Measurements from ENCODE around the gene CRELD1.
"Not testable (repeated sequence)": the region's sequence is repeated elsewhere in the genome, so short reads cannot be mapped to it uniquely, and the experiment has no call there.

DNA sequence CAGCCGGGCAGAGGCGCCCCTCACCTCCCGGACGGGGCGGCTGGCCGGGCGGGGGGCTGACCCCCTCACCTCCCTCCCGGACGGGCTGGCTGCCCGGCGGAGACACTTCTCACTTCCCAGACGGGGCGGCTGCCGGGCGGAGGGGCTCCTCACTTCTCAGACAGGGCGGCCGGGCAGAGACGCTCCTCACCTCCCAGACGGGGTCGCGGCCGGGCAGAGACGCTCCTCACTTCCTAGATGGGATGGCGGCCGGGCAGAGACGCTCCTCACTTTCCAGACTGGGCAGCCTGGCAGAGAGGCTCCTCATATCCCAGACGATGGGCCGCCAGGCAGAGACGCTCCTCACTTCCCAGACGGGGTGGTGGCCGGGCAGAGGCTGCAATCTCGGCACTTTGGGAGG, 6.3 kb downstream of the CRELD1 start:
- not testable (repeated sequence) for TF ChIP-seq POLR2A, TAF1, POLR2AphosphoS5, SPI1 (IDR thresholded peaks at IDR 0.05; ENCODE audit: low read depth, low read length)
